ENCODE measurements around the gene SLC66A3.

SLC66A3 gene

GRCh38 chr2:11146076-11146475 lies 9.2 kb upstream of the SLC66A3 start:
- DNase-seq (ENCODE audit: insufficient read length, low spot score) (no peak), FAIRE-seq (no peak)
- no peak for TF ChIP-seq POLR2A (IDR thresholded peaks at IDR 0.05; ENCODE audit: low read depth, low read length)

GRCh38 chr2:11147263-11147662 lies 8.0 kb upstream of the SLC66A3 start:
- TF ChIP-seq POLR2A (IDR thresholded peaks at IDR 0.05; ENCODE audit: low read depth, low read length), result no peak
- FAIRE-seq (no peak), DNase-seq (ENCODE audit: insufficient read length, low spot score) (no peak)

- FAIRE-seq (no peak), DNase-seq (ENCODE audit: insufficient read length, low spot score) (no peak)
- TF ChIP-seq POLR2A (IDR thresholded peaks at IDR 0.05; ENCODE audit: low read depth, low read length), result no peak
Observed at GRCh38 chr2:11152591-11152990, 2.7 kb upstream of the SLC66A3 start.

DNA sequence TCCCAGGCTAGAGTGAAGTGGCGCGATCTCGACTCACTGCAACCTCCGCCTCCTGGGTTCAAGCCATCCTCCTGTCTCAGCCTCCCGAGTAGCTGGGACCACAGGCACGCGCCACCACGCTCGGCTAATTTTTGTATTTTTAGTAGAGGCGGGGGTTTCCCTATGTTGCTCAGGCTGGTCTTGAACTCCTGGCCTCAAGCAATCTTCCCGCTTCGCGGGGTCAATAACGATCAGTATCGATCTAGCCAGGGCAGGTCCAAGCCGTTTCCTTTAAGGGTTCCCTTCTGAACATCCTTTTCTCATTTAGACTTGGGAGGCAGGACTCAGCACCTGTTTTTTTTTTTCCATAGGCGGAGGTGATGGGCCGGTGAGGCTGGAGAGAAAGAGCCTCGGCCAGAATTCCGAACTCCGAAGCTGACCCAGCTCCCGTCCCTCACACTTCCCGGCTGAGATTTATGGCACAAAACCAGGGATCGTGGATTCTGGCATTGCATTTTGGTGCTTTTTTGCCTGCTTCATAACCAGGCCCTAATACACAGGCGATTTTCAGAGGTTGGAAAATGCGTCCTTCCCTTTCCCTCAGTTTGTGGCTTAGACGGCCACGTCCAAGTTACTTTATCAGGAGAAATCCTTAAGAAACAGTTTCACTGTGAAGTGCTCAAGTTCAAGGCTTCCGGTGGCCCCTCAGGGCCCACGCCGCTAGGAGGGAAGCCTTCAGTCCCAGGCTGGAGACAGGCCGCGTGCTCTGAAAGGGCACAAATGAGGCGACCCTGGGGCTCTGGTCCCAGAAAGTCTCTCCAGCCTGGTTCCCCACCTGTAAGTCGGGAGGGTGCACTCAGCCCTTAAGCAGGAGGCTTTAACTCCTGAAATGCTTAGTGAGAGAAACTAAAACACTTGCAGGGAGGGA lies 998 bp upstream of the SLC66A3 start:
- FAIRE-seq, result no peak
- DNase-seq (ENCODE audit: insufficient read length, low spot score), result no peak

DNA sequence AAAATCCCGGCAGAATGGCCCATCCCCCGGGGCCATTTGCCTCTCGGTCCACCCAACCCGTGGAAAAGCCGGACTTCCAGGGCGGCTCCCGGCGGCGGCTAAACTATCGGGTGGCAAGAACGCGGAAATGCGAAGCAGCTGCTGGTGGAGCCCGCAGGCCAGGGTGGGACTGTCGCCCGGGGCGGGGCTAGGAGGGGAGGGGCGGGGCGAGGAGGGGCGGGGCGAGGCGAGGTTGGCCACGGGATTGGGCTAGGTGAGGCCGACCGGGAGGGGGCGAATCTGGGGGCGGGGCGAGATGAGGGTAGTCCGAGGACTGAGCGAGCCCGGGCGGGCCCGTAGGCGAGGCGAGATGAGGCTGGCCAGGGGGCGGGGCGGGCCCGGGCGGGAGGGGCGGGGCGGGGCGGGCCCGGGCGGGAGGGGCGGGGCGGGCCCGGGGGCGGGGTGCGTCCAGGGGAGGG lies 315 bp upstream of the SLC66A3 start:
- FAIRE-seq, result no peak
- TF ChIP-seq POLR2A (IDR thresholded peaks at IDR 0.05; ENCODE audit: low read depth, low read length), result peak; percentile 48; the same call in 1 of the 2 replicates
- peak; percentile 98 for DNase-seq (ENCODE audit: insufficient read length, low spot score)

More for the DNA sequence above, 998 bp upstream of the SLC66A3 start:
- TF ChIP-seq POLR2A (IDR thresholded peaks at IDR 0.05; ENCODE audit: low read depth, low read length), result no peak

GRCh38 chr2:11156396-11157075 lies 1.3 kb downstream of the SLC66A3 start:
- TF ChIP-seq POLR2A (IDR thresholded peaks at IDR 0.05; ENCODE audit: low read depth, low read length), result no peak
- DNase-seq (ENCODE audit: insufficient read length, low spot score), result no peak
- no peak for FAIRE-seq

DNA sequence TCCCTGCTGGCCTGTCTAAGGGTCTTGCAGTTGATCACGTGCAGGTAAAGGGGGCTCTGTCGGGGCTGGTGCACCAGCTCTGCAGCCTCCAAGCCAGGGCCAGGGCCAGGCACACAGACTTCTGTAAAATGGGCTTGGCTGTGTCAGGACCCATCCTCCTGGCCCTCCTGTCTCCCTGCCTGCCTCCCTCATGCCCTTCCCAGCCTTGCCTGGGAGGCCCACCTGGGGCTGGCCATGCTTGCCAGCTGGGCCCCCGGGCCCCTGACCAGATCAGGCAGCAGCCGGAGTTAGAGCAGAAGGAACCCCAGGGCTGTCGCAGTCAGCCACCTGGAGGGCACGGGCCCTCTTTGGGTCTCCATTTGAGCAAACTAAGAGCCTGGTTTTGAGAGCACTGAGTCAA lies 2.0 kb downstream of the SLC66A3 start:
- FAIRE-seq, result no peak
- DNase-seq (ENCODE audit: insufficient read length, low spot score), result no peak
- TF ChIP-seq POLR2A (IDR thresholded peaks at IDR 0.05; ENCODE audit: low read depth, low read length), result no peak

DNA sequence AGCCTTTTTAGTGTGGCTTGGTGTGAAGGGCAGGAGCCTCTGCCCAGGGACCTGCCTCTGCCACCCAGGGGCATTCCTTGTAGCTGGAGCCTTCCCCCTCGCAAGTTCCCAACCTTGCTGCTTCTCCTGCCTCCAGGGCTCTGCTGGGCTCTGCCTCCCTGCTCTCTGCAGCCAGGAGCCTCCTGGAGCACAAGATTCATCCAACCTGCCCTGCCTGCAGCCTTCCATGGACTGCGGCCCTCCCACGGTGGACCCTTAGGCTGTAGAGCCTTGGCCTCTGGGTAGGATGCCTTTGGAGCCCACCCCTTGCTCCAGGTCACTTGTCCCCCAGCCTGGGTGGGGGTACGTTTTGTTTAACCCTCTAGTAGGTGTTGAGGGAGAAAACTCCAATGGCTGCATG lies 2.5 kb downstream of the SLC66A3 start:
- no peak for TF ChIP-seq POLR2A (IDR thresholded peaks at IDR 0.05; ENCODE audit: low read depth, low read length)
- DNase-seq (ENCODE audit: insufficient read length, low spot score), result no peak
- FAIRE-seq, result no peak

DNA sequence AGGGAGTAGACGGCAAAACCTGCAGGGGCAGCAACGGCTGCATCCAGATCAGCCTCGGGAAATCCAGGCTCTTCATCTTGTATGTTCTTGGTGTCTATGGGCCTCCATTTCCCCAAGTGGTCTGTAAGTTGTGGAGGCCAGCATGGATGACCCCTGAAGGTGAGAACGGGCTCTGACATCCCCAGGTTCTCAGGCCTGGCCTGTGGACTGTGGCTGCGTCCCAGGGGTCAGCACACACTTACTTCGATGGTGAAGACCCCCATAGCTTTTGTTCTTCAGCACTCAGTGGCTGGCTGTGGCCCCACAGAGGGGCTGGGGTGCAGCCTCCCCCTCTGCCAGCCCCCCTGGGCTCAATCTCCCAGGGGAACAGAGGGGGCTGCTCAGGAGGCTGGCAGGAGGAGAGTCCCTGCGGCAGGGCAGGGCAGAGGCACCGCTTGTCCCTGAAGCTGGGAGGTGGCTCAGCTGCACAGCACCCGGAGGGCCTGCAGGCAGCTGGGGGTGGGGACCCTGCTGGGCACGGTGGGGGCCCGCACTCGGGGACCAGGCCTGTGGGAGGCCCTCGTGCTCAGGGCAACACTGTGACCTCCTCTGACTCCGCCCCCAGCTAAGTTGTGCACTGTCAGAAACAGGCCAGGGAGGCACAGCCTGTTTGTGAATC lies 3.8 kb downstream of the SLC66A3 start:
- no peak for FAIRE-seq
- TF ChIP-seq POLR2A (IDR thresholded peaks at IDR 0.05; ENCODE audit: low read depth, low read length), result no peak
- DNase-seq (ENCODE audit: insufficient read length, low spot score), result no peak

- no peak for TF ChIP-seq POLR2A (IDR thresholded peaks at IDR 0.05; ENCODE audit: low read depth, low read length)
- FAIRE-seq (no peak), DNase-seq (ENCODE audit: insufficient read length, low spot score) (no peak)
Observed at GRCh38 chr2:11159574-11160170, 4.4 kb downstream of the SLC66A3 start.

GRCh38 chr2:11160256-11160655 lies 5.0 kb downstream of the SLC66A3 start:
- TF ChIP-seq POLR2A (IDR thresholded peaks at IDR 0.05; ENCODE audit: low read depth, low read length), result no peak
- DNase-seq (ENCODE audit: insufficient read length, low spot score), result no peak
- FAIRE-seq, result no peak

GRCh38 chr2:11160731-11161455 lies 5.6 kb downstream of the SLC66A3 start:
- no peak for FAIRE-seq
- TF ChIP-seq POLR2A (IDR thresholded peaks at IDR 0.05; ENCODE audit: low read depth, low read length), result no peak
- DNase-seq (ENCODE audit: insufficient read length, low spot score), result no peak

GRCh38 chr2:11161747-11162146 lies 6.5 kb downstream of the SLC66A3 start:
- no peak for FAIRE-seq
- no peak for DNase-seq (ENCODE audit: insufficient read length, low spot score)
- no peak for TF ChIP-seq POLR2A (IDR thresholded peaks at IDR 0.05; ENCODE audit: low read depth, low read length)
